DMS 273 (cell line): ENCODE measurements around the gene VPS13C.

Experiments used
- DNase-seq: peaks from one replicate; lab custom pipeline; 2025; ENCODE audit not compliant: unreplicated experiment; lab: John Stamatoyannopoulos, UW

The VPS13C gene

DNA sequence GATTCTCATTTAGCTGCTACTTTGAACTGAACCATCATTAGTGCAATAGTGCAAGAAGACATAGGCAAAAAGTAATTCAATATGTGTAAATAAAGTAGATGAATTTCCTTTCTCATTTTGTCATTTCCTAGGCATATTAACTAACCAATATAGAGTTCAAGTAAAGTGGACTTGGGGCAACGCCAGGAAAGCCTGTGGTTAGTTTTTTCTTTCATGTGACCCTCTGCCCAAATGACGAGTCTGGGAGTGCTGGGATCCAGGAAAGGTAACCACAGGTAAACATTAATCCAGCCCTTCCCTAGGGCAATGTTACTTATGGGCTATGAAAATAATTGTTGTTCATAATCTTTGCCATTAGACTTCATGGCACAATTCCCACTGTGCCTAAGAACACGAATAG lies 181.0 kb downstream of the VPS13C start:
- DNase-seq: no peak

DNA sequence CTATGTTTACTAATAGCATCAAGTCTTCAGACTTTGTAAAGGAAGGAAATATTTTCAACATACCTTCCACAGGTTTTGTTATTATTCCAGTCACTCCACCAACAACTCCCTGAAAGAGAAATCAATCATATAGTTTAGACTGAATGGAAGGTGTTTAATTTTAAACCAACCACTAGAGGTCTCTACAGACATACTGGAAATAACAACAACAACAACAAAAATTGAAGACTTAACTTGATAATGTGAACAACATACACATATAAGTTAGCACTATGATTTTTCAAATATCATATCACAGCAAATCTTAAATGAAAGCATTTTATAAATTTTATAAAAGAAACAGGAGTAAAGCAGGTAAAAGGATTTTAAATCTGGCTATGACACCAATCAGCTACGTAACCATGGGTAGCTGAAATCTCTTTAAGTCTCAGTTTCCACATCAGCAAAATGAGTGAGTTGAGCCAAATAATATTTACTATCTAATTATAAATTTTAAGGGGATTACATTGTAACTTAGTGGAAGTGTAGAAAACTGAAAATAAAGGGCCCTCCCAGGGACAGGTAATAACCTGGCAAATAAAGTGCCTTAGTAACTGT lies 188.2 kb downstream of the VPS13C start:
- DNase-seq: peak; percentile 13

DNA sequence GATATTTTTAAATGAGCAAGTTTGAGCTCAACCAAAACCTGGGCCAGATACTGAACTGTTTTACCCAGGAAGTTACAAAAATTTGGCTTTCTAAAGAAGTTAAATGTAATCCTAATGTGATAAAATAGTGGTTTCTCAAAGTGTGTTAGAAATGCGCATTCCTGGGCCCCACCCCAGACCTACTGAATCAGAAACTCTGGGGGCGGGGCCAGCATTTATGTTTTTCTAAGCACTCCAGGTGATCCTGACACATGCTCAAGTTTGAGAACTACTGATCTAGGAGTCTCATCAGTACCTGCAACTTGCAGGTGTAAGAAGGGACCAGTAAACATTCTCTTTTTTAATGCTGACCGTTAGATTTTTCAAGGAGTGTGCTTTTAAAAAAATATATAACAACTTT lies 190.6 kb downstream of the VPS13C start:
- no peak for DNase-seq

DNA sequence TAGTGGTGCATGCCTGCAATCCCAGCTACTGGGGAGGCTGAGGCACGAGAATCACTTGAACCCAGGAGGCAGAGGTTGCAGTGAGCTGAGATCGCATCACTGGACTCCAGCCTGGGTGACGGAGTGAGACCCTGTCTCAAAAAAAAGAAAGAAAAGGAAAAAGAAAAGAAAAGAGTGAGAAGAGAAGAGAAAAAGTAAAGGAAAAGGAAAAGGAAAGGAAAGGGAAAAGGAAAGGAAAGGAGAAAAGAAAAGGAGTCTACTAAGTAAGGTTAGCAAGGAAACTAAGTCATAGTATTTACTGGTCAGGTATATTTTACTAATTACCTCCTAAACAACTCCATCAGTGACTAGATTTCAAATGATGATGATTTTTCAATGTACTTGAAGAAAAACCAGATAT lies 198.3 kb downstream of the VPS13C start:
- DNase-seq: no peak

DNA sequence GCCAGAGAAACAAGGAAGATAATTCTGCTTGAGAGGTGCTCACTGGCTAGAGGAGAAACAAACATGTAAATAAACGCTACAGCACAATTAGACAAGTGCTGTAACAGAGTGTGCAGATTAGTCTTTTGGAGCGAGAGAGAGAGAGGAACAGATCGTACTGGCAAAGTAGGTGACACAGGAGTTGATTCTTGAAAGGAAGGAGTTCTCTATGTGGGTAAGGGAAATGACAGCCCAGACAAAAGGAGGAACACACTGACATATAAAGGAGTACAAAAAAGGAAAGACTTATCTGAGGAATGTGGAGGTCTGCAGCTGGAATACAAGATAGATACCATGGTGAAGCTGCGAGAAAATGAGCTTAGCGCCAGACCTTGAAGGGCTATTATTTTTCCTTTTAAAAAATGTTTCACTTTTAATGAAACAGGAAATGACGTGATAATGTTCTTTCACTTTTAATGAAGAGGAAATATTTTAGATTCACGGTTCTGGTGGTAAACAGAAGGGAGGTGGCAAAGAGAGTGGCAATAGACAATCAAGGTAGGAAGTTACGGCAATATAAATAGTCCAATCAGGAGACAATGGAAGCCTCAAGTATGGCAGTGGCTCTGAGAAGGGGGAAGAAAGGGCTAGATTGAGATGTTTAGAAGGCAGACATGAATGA lies 202.9 kb downstream of the VPS13C start:
- no peak for DNase-seq

DNA sequence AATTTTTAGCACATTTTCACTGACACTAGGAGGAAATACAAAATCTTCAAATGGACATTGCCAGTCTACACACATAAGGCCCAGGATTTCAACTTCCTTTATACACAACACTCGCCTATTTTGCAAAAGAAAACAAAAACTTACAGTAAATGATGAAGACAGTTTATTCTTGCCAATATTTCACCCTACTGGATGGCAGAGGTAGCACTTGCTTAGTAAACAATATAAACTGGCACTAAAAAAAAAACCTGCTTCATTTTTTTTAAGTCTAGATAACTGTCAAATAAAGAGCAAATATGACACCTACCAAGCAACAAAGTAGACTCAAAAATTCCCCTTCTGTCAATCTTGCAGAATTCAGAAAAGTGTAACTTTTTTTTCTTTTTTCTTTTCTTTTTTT lies 204.0 kb downstream of the VPS13C start:
- DNase-seq: peak; percentile 0

DNA sequence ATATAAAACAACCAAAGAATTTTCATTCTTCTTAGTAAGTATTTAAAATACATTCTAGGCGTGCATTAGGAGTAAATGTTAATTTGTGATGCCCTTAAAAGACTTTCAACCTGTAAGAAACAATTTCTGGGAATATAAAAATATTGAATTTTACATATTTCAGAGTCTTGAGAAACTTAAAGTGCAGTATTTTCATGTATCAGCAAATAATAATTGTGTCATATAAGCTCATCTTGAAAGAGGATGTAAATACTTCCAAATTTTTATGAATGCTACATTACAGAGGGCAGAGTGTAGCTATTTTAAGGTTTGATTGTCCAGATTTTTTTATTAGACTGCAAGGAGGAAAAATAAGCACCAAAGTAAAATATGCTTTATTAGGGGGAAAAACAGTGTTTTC lies 207.1 kb downstream of the VPS13C start:
- no peak for DNase-seq

DNA sequence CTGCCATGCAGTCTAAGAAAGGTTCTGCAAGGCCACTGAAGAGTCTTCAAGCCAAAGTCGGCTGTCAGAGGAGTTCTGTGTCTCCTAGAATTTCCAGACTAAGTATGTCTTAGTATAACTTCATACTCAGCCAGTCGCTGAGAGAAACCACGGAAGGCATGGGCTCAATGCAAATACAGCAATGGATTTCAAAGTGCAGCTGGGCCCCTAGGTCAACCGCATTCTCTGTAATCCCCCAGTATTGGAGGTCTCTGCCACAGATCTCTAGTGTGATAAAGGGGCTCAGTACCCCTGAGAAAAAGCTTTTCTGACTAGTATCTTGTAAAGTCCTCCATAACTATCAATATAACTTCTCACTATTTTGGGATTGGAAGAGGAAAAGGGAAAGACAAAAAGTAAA lies 208.3 kb downstream of the VPS13C start:
- no peak for DNase-seq

DNA sequence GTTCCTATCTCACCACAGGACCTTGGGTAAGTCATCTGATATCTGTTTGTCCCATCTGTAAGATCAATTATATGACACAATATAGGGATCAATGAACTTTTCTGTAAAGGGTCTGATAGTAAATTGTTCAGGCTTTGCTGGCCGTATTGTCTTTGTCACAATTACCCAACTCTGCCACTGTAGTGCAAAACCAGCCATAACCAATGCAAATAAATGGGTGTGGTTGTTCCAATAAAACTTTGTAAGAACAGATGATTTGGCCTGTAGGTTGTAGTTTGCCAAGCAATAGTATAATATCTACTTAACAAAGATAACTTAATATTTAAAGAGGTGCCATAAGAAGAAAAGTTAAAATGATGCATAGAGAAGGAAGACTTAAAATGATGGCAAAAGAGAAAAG lies 210.8 kb downstream of the VPS13C start:
- no peak for DNase-seq

DNA sequence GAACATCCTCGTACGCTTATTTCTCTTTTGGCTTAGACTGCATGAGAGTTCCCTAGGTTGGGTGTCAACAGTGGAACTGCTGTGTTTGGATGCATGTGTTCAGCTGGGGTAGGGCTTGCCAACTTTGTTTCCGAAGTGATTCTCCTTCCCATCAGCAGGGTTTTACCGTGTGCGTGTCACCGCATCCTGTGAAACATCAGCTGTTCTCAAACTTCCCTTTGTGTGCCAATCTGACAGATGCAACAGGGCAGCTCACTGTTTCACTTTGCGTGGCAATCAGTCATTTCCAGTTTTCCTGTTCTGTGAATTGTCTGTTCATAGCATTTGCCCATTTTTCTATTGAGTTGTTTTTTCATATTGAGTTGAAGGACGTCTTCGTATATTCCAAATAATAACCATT lies 218.8 kb downstream of the VPS13C start:
- DNase-seq: no peak

DNA sequence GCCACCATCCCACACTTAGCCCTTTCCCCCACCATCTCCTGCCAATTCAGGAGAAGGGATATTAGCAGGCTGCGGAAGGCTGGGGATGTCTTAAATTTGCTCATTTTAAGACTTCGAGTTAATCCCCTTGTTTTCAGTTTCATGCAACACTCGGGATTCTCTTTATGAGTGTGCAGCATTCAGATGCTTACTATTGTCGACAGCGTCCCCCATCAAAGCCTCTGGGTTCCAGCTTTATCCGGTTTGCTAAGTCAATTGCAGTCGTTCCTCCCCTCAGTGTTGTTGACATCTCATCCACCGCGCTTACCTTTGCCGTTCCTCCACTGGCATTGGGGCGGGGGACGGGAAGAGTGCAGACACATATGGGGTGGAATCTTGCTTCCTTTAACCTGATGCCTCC lies 220.2 kb downstream of the VPS13C start:
- DNase-seq: no peak

DNA sequence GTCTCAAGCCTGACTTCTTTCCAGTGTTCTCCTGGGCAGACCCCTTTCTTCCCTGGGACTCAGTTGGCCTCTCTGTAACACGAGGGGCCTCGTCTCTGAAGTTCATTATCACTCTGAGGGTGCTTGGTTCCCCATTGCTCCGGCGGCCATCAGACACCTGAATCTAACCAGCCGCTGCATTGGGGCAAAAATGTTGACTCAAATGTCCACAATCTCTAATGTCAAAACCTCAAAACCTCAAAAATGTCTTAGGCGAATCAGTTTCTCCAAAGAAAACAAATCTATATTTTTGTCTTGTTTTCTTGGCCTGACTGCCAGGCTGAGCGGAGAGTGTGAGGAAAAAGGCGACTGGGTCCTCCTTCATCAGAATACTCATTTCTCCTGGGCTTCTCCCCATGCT lies 220.7 kb downstream of the VPS13C start:
- no peak for DNase-seq

DNA sequence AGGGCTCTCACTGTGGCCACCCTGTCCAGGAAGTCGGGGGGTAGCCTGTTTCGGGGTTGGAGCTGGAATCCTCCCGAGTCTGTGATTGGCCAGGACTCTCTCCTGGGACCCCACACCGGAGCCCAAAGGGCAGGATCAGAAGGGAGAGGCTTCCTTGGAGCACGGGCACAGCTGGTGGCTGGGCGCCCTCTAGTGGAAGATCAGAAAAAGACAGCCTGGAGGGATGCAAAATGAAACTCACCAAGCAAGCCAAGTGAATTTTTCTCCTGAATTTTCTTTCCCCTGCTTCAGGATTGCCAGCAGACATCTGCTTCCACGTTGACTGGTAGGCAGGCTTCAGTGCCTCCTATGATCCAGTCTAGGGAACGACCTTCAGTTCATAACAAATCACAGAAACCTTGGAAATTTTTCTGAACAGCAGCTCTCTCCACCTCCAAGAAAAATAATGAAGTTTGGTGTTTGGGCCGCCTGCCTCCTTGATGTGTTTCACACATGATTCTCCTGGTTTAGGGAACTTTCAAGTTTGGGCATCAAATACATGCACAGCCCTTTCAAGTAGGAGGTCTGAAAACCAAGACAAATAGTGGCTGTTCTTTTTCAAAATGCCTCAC lies 224.6 kb downstream of the VPS13C start:
- peak; percentile 74 for DNase-seq

DNA sequence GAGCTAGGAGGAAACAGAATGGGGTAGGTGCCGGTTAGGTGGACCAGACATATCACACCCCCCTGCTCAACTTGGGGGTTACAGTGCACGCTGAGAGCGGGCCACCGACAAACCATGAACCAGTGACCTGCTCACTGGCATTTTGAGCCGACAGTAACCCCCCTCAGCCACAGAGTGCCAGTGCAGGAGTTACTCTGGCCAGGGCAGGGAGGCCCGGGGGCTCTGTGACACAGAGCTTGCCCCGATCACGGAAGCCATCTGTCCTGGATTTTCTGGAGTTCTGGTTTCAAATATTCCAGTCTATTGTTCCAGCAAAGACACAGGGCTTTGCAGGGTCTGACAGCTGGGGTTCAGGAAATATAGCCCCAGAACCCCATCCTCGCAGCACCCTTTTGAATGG lies 225.2 kb downstream of the VPS13C start:
- no peak for DNase-seq

DNA sequence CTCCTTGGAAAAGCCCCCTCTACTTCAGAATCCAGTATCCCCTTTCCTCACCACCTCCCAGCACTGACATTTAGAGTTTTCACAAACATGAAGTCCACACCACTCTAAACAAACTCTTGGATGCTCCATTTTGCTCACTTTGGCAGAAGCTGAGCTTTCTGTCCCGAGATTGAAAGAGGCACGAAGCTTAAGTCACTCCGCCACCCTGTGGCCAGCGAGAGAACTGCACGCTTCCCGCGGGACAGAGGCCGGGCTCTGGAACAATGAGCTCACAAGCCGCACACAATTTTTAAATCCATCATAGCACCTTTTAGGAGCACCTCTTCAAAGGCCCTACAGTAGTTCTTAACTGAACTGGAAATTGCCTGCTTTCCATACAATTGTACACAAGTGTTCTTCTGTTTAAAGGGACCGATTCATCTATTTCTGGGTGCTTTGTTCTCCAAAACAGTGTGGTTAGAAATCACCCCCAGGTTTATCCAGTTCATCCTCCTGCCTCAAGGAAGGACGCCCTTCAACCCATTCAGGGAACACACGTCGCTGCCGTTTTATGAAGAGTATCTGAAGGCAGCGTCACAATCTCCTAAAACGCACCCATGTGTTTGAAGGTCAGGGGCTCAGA lies 226.1 kb downstream of the VPS13C start:
- DNase-seq: peak; percentile 86

DNA sequence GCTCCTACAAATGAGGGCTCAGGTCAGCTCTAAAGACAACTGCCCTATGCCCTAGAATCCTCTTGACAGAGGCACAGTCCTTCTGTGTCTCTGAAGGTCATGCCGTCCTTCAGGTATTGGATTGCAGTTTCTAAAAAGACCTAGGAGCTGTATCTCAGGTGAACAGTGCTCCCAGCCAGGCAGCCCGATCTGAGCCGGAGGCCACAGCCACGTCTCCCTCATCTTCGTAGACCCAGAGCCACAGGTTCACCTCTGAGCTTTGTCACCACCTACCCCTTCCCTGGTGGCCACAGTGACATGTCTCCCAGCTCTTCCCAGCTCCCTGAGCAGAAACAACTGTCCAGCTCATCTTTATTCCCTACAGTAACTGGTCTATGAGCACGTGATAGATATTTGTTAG lies 228.0 kb downstream of the VPS13C start:
- DNase-seq: no peak

DNA sequence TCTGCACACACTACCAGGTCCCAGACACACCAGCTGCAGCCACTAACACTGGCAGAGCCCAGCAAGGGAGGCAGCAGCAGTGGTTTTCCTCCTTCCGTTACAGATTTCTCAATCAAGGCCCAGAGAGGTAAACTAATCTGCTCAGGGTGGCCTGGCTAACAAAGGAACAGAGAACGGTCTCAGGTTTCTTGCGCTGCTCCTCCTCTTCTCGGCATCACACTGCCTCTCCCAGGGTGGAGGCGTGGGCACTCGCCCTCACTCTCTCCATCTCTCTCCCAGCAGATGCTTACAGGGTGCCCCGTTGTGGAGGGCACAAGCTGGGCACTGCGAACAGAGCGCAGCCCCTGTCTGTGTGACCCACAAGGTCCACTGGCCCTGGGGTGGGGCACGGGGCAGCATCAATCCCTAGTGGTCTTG lies 228.7 kb downstream of the VPS13C start:
- DNase-seq: no peak

DNA sequence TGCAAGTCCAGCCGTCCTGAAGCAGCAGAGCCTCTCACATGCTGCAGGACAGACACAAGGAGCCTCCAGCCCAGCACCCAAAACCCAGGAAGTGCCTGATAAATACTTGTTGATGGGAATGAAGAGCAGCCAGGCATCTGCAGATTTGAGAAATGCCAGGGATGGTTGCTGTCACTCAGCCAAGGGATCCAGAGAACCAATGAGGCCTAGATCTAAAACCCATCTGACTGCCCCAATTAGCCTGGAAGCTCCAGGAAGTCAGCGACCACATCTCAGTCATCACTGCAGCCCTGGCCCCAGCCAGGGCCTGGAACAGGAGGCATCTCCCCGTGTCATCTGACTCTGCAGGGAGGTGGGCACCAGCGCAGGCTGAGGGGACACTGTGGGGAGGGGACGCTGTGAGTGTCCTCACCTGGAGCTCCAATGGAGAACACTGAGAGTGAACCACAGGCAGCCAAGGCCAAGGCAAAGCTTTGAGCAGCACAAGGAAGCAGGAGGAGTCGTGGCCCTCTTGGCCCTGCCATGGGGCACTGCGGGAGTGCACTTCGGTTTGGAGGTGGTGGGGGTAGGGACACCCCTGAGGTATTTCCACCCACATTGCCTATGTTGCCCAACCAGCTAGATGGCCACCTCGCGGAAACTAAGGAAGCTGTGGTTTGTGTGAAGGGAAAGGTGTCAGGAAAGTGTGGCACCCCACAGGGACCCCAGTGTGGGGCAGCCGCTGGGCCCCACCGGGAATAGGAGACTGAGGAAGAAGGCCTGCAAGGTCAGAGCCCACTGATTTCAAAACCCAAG lies 229.5 kb downstream of the VPS13C start:
- DNase-seq: no peak

DNA sequence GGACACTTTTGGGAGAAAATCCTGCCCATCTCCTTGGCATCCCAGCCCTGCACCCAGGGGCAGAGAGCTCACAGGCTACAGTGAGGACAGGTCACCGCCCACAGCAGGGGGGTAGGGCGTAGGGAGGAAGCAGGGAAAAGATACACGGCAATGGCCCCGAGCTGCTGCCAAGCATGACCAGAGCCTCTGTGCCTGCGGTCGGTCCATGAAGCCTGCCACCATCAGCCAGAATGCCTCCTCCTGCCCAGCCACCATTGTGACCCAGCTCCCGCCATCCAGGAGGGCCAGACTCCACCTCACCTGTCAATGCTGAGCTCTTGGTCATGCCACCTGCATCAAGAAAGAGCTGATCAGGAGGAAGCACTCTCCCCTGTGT lies 230.7 kb downstream of the VPS13C start:
- no peak for DNase-seq

DNA sequence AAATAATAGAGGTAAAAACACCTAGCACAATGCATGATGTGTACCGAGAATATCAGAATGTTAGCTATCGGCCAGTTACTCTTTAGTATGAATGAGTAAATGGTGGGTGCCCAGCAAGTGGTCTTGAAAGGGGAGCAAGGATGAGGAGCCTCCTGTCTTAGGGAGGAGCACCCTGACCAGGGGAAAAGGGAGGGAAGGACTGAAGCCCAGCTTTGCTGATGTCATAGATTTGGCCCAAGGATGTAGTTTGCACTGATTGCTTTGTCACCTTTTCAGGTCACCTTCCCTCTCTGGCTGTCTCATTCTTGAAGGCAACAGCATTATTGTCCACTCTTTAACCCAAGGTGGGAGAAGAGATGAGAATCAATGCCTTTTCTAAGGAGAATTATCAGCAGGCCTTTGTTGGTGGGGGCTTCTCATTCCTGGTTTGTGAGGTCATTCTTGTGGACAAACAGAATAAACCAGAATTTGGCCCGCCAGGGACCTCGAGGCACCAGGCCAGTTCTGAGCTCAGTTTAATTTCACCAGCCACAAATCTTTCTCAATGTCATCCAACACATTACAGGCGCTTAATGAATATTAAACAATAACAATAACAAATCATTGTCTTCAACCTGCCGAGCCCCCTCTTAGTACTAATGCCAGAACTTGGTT lies 231.3 kb downstream of the VPS13C start:
- no peak for DNase-seq

DNA sequence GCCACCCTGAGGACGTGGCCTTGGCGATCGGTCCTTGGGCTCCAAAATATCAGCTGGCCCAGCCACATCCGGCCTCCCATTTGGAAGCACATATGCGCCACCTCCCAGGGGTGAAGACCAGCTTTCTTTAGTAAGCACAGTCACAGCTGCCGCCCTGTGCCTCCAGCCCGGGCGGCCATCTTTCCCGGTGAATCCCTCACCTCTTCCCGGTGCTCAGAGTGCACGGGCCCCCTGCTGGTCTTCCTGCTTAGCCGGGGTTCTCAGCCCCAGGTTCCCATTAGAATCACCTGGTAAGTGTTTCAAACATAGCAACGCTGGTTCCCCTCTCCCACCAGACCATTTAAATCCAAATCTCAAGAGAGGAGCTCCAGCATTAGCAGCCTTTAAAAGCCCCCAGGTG lies 232.2 kb downstream of the VPS13C start:
- DNase-seq: peak; percentile 3
